CD4-positive, alpha-beta T cell treated with Interleukin-15 for 4 hours (primary cell): ENCODE measurements around the gene ACTL8.
"Not testable (repeated sequence)": the region's sequence is repeated elsewhere in the genome, so short reads cannot be mapped to it uniquely, and the experiment has no call there.

Experiments
- DNase-seq: peaks from one replicate; pipeline ENCODE4 v3.0.0-alpha.2; 2020; ENCODE audit warnings: low spot score

The ACTL8 gene

GRCh38 chr1:17735793-17736192 is 19.3 kb upstream of the ACTL8 start:
- no peak for DNase-seq

DNA sequence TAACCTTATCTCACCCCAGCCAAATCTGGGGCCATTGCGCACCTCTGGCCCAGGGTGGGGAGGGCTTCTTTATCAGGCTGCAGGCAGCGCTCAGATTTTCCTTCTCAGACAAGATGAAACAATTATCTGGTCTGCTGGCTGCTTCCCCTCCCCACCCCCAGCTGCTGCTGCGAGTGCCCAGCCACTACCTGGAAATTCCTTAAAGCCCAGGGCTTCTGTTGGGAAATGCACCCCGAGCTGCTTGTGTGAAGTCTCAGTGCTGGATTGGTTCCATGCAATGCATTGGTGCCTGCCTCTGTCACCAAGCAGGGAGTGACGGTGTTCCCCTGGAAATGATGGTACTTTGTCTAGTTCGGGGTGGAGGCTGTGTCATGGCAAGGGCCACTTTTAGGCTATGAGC is 18.5 kb upstream of the ACTL8 start:
- no peak for DNase-seq

- no peak for DNase-seq
Observed at GRCh38 chr1:17739050-17739449, 16.1 kb upstream of the ACTL8 start.

GRCh38 chr1:17741052-17741451 is 14.1 kb upstream of the ACTL8 start:
- DNase-seq, result no peak

- DNase-seq, result no peak
Observed at GRCh38 chr1:17742583-17742982, 12.6 kb upstream of the ACTL8 start.

GRCh38 chr1:17743008-17743647 is 12.0 kb upstream of the ACTL8 start:
- DNase-seq, result no peak

DNA sequence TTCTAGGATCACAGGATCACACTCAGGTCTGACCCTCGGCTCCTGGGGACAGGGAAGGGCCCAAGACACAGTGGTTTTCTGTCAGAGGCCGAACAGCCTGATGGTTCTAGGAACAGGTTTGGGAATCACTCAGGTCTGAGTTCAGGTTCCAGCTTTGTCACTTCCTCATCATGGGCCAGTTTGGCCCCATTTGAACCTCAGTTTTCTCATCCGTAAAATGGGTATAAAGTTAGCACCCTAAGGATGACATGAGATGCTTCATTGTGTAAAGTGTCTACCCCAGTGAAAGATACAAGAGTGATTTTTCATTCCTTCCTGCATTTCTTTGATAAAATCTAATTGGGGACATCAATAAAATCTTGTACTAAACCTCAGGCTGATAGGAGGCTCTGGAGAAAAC is 11.2 kb upstream of the ACTL8 start:
- no peak for DNase-seq

DNA sequence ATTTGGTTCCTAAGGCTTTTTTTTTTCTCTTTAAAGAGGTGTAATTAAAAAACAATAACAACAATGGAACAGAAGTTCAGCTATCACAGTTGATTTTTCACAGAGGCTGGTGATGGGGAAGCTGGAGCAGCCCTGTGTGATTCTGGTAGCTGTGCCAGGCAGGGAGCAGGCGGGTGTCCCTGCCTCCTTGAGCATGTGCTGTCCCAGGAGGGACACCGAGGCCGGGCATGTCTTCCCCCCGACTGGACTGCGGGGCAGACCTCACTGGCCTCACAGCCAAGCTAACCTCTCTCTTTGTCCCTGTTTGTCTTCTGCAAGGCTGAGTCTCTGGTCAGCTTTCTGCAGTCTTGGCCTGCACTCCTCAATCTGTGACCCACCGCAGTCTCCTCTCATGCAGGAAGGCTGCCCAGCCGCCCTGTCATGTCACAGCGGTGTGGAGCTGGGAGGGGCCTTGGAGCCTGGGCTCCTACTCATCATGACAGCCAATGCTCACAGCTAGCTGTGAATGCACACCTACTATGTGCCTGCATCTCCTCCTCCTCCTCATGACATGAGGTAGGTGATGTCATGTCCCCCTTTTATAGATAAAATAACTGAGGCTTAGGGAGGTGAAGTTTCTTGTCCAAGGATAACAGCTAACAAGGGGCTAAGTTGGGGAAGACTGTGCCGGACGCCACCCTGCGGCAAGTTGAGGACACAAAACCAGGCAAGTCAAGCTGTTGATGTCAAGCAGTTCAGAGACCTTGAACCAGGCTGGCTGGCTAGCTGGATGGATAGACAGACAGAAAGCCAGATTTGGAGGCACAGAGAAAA is 10.3 kb upstream of the ACTL8 start:
- no peak for DNase-seq

- DNase-seq, result no peak
Observed at GRCh38 chr1:17745479-17745955, 9.6 kb upstream of the ACTL8 start.

DNA sequence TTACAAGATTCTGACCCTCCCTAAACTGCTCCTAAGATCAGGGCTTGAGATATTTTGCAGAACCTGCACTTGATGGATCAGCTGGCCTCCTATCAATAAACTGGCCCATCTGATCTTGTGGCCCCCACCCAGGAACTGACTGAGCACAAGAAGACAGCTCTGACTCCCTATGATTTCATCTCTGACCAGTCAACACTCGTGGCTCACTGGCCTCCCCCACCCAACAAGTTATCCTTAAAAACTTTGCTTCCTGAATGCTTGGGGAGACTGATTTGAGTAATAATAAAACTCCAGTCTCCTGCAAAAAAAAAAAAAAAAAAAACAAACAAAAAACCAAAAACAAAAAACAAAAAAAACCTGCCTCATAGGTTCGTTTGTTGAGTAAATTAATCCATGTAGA is 8.9 kb upstream of the ACTL8 start:
- not testable (repeated sequence) for DNase-seq

DNA sequence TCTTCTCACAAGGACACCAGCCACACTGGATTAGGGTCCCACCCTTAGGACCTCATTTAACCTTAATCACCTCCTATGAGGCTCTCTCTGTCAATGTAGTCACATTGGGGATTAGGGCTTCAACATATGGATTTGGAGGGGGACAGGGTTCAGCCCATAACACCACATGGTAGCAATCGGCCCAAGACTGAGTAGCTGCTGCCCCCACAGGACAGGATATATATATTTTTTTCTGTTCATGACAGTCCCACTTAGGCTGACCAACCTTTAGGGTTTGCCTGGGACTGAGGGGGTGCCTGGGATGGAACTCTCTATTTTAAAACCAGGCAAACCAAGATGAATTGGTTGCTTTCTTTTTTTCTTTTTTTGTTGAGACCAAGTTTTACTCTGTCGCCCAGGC is 8.2 kb upstream of the ACTL8 start:
- no peak for DNase-seq

DNA sequence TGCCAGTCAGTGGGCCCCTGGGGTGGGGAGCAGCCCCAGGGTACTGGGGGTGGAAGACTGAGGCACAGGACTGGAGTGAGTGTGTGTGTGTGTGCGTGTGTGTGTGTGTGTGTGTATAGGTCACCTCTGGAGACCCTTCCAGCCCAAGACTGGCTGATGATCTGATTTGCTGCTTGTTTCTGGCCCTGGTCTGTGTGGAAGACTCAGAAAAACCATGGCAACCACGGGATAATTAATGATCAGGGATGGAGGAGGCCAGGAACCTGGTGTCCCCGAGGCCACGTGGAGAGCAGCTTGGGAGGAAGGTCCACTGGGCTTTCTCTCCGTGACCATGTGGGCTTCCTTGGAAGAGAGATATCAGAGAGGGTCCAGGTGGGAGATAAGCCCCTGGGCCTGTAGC is 4.8 kb upstream of the ACTL8 start:
- no peak for DNase-seq

DNA sequence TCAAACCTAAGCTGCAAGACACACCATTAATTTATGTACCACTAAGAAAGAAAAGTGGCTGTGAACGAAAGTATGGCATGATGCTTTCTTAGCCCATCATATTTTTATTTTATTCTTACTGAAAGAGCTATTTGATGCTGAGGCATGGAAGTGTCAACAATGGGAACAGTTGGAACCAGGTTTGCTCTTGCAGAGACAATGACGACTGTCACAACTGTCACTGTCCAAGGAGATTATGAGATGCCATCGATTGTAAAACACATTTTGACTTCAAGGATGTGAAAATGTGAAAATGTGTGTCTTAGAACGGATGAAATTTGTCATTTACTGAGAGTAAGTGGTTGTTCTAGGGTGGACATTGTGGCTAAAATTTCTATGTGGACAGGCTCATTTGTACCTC is 2.8 kb upstream of the ACTL8 start:
- no peak for DNase-seq

GRCh38 chr1:17757426-17757825 is 2.3 kb downstream of the ACTL8 start:
- DNase-seq, result no peak

GRCh38 chr1:17759114-17759513 is 4.0 kb downstream of the ACTL8 start:
- DNase-seq, result no peak

- no peak for DNase-seq
Observed at GRCh38 chr1:17762313-17762712, 7.2 kb downstream of the ACTL8 start.

DNA sequence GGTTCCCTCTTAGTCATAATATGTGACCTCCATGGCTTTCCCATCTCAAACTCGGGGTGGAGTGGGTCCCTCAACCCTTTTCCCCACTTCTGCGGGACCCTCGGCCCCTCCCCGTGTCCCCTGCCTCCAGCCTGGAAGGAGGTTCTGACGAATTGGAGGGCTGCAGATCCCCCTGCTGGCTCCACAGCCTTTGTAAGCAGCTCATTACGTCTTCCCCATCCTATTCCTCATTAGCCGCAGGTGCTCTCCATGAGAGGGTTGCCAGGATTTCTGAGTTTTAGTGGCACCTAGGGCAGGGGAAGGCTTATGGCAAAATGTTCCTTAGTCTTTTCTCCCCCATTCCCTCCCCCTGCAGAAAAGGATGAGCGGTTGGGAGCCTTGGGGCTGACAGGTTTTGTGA is 8.3 kb downstream of the ACTL8 start:
- DNase-seq, result no peak

GRCh38 chr1:17763995-17764394 is 8.9 kb downstream of the ACTL8 start:
- no peak for DNase-seq

DNA sequence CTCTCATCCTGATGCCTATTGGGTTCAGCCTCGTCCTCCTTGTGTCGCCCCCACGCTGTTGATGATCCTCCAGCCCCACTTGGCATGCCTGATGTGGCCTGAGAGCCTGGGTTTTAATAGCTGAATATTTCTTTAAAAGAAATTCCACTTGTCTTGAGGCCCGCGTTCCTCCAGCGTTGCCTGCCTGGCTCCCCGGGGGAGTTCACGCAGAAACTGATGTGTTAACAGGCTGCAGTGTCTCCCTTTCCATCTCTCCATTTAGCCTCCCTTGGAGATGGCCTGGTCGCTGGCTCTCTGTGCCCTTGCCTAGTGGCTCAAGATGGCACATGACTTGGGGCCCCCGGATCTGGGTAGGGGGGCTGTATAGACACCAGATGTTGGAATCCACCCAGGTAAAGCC is 9.5 kb downstream of the ACTL8 start:
- no peak for DNase-seq

DNA sequence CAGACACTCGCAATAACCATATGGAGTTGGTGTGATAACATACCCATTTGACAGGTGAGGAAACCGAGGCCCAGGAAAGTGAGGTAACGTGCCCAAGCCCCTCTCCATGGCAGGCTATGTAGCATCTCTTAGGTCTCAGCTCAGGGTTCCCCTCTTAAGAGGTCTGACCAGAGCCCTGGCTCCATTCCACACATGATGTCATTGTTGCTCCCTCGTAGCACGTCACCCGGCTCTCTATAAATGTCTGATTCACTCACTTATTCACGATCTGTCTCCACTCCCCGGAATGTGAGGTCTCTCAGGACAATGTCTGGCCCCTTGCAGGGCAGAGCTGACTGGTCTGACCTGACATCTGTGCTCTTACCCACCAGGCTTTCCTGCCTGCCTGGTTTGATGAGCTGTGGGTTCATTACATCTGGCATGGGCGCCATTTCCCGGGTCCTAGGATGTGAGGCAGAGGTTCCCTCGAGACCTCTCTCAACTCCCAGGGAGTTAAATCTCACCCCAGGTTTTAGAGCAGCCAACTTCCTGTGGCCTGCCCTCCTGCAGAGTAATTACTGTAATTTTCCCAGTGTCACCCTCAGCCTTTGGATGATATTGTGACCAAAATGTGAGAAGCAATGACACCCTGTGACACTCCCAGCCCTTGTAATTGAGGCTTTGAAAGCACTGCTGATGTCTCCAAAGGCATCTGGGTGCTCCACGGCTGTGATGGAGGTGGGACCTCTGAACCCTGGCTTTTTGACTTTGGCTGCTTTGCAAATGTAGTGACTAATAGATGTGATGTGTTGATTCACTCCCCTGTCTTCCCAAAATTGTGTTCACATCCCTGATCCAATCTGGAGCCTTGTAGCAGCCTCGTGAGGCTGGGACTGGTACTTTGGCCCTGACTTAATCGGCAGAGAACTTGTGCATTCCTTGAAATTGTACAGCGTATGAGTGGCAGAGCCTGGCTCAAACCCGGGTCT is 10.6 kb downstream of the ACTL8 start:
- no peak for DNase-seq

DNA sequence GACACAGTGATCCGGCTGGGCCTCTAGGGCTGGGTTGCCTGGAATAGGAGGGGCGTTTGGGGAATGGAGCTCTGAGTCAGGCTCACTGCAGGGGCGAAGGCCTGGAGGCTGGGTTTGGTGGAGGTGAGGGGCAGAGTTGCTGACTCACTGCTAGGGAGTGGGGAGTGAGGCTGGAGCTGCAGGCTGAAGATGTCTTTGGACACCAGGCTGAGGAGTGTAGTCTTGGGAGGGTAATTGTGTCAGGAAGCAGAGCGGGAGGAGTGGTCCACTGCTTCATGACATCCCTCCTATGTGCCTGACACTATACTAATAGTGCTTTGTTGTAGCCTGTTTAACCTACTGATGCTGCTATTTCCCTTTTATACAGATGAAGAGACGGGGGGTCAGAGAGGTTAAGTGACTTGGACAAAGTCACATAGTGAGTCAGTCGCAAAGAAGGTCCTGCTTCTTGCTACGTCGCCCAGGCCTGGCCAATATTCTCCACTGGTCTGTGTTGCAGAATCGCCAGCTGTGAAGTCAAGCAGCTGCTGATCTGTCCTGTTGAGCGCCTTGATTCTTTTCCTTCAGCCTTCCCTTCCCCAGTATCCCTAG is 13.6 kb downstream of the ACTL8 start:
- no peak for DNase-seq

- DNase-seq, result no peak
Observed at GRCh38 chr1:17770983-17771382, 15.8 kb downstream of the ACTL8 start.
